Panc1 (cell line): Measurements from ENCODE around the gene MNAT1. TPM values are rescaled to one million over a fixed set of nuclear protein-coding genes. Genes with fewer than 3 reads are reported as not detected.

Experiments used
- ATAC-seq: fragments of 200-7000 bp; cut with Tn5 transposase; 2 replicates; pipeline ENCODE4 v1.9.1; 2020; ENCODE audit warnings: mild to moderate bottlenecking, moderate library complexity
- BruUV-seq: library from RNA; stranded (reverse); fragments of 400-500 nt; replicated peaks from 2 replicates; lab custom pipeline; 2021; lab: Mats Ljungman, UMichigan
- CTCF ChIA-PET: fragments of 300-600 bp; sonication (Branson Sonifier 250); formaldehyde crosslinking; loops from one replicate; lab custom pipeline; 2022; ENCODE audit warnings: antibody characterized with exemption; lab: Charles Lee
- POLR2A ChIA-PET: fragments of 300-600 bp; sonication (Branson Sonifier 250); formaldehyde crosslinking; loops from one replicate; lab custom pipeline; 2022; ENCODE audit warnings: antibody characterized with exemption; lab: Charles Lee
- DNase-seq: peaks from one replicate; pipeline ENCODE4 v3.0.0-alpha.2; 2010; ENCODE audit warnings: low read depth, low spot score
- H3K27ac ChIP-seq: 2 replicates; pipeline ENCODE4 v1.5.1; 2011; ENCODE audit warnings: mild to moderate bottlenecking, low read length, inconsistent platforms
- H3K27me3 ChIP-seq: fragments of 200-500 bp; sonication (Bioruptor generic); 2 replicates; pipeline ENCODE4 v1.6.0; 2014; ENCODE audit warnings: low read length, inconsistent platforms; ENCODE audit not compliant: control insufficient read depth, insufficient read depth
- H3K36me3 ChIP-seq: fragments of 200-500 bp; sonication (Bioruptor generic); 2 replicates; pipeline ENCODE4 v1.5.1; 2014; ENCODE audit warnings: inconsistent platforms, mild to moderate bottlenecking, low read length, moderate library complexity; ENCODE audit not compliant: control insufficient read depth, insufficient read depth
- H3K4me1 ChIP-seq: 2 replicates; pipeline ENCODE4 v1.5.1; 2011; ENCODE audit warnings: inconsistent platforms, mild to moderate bottlenecking, low read length, moderate library complexity; ENCODE audit not compliant: control insufficient read depth, insufficient read depth
- H3K4me3 ChIP-seq, 2 experiments: 2 replicates each; pipeline ENCODE4 v1.5.1; 2011 to 2012; ENCODE audit warnings: low read depth in 2 of 2, low read length in 2 of 2, mild to moderate bottlenecking in 2 of 2, inconsistent platforms in 1 of 2, moderate library complexity in 1 of 2
- H3K9me3 ChIP-seq: fragments of 200-500 bp; sonication (Bioruptor generic); 2 replicates; pipeline ENCODE4 v1.5.1; 2014; ENCODE audit warnings: low read depth, mild to moderate bottlenecking, inconsistent platforms, low read length, moderate library complexity; ENCODE audit not compliant: control insufficient read depth, insufficient read depth
- CTCF ChIP-seq: fragments of 450-650 bp; IDR thresholded peaks from 2 replicates; pipeline ENCODE4 v1.5.1; 2017; ENCODE audit warnings: mild to moderate bottlenecking
- POLR2AphosphoS5 ChIP-seq: IDR thresholded peaks from 2 replicates; pipeline ENCODE4 v1.6.1; 2012; ENCODE audit warnings: mild to moderate bottlenecking, low read depth, low read length, moderate library complexity
- REST ChIP-seq, 2 experiments: IDR thresholded peaks; 2 replicates each; pipeline ENCODE4 v1.6.1; 2011 to 2012; ENCODE audit warnings: low read depth in 2 of 2, control low read depth in 1 of 2, low read length in 1 of 2, mild to moderate bottlenecking in 1 of 2, moderate library complexity in 1 of 2; ENCODE audit not compliant: insufficient read depth in 1 of 2
- SIN3A ChIP-seq: IDR thresholded peaks from 2 replicates; pipeline ENCODE4 v1.6.1; 2012; ENCODE audit warnings: low read depth, mild to moderate bottlenecking, low read length, moderate library complexity, borderline replicate concordance; ENCODE audit not compliant: insufficient read depth
- TCF7L2 ChIP-seq: IDR thresholded peaks from 2 replicates; pipeline ENCODE4 v1.6.1; 2011; ENCODE audit warnings: mild to moderate bottlenecking, low read depth, low read length, inconsistent platforms
- in situ Hi-C: cut with HindIII; loops from 2 replicates; pipeline ENCODE4 v1.10.0; 2016; ENCODE audit warnings: low sequenced_read_pairs, low pct_unique_long_range_greater_than_20kb
- intact Hi-C: fragments of 100-400 bp; cut with micrococcal nuclease; formaldehyde crosslinking; loops from one replicate; pipeline ENCODE4 v1.10.0; 2022; ENCODE audit not compliant: unreplicated experiment
- total RNA-seq: library from RNA; stranded (reverse); gene quantifications from one replicate; pipeline ENCODE4 v1.2.1, GENCODE V29; 2021; ENCODE audit not compliant: unreplicated experiment

The MNAT1 gene
- total RNA-seq, 1 experiment from 2014 or later = 29.4 TPM

- no peaks in the 10 kb centered on the region; the same call in 1 of the 2 replicates for H3K36me3 ChIP-seq
- no peak overlapping the region for H3K4me3 ChIP-seq
- no peaks in the 10 kb centered on the region for H3K9me3 ChIP-seq
- ChIA-PET POLR2A (no interaction called here), CTCF (no interaction called here)
- BruUV-seq = no TSS peak
- H3K27ac ChIP-seq = no peak overlapping the region
- no peaks in the 10 kb centered on the region for H3K4me1 ChIP-seq
- H3K27me3 ChIP-seq = no peaks in the 10 kb centered on the region
- no peak for TF ChIP-seq CTCF
- TF ChIP-seq SIN3A = no peak
- no peak for TF ChIP-seq REST (IDR thresholded peaks at IDR 0.05; ENCODE audit: insufficient read depth in 1 of 2, low read depth in 2 of 2, low read length in 1 of 2)
- no peak for TF ChIP-seq TCF7L2
- no peak for TF ChIP-seq POLR2AphosphoS5
- intact Hi-C loops = no loop called here
- DNase-seq (no peak), ATAC-seq (no peak)
- in situ Hi-C loops = no loop called here
Measured at GRCh38 chr14:60815371-60815770, 80.8 kb downstream of the MNAT1 start.

- ChIA-PET POLR2A (no interaction called here), CTCF (no interaction called here)
Measured at GRCh38 chr14:60817113-60817512, 82.6 kb downstream of the MNAT1 start.

More at GRCh38 chr14:60817113-60817512, 82.6 kb downstream of the MNAT1 start:
- DNase-seq (no peak), ATAC-seq (no peak)
- no peak overlapping the region for H3K27ac ChIP-seq
- TF ChIP-seq REST (IDR thresholded peaks at IDR 0.05; ENCODE audit: insufficient read depth in 1 of 2, low read depth in 2 of 2, low read length in 1 of 2) (no peak), POLR2AphosphoS5 (no peak), CTCF (no peak), SIN3A (no peak), TCF7L2 (no peak)
- H3K9me3 ChIP-seq = no peaks in the 10 kb centered on the region
- BruUV-seq = no TSS peak
- no peaks in the 10 kb centered on the region for H3K4me1 ChIP-seq
- H3K27me3 ChIP-seq = no peaks in the 10 kb centered on the region
- in situ Hi-C loops (no loop called here), intact Hi-C loops (no loop called here)
- no peak overlapping the region for H3K4me3 ChIP-seq
- no peaks in the 10 kb centered on the region; the same call in 1 of the 2 replicates for H3K36me3 ChIP-seq
